Cardiac fibroblast (primary cell): Measurements from ENCODE around the gene TNFAIP8.

Experiments
- DNase-seq, 2 donors: peaks; one replicate each; pipeline versions ENCODE4 v3.0.0 to v3.0.0-alpha.2; 2010; ENCODE audit warnings: low read depth in 2 of 2
- H3K4me3 ChIP-seq, 2 donors: replicated peaks in 1 of 2; 1 replicate in 1 of 2; 2 replicates in 1 of 2; pipeline ENCODE4 v1.5.1; 2011; ENCODE audit warnings: low read depth in 2 of 2, low read length in 2 of 2, mild to moderate bottlenecking in 2 of 2, moderate library complexity in 1 of 2
- CTCF ChIP-seq: IDR thresholded peaks from one replicate; pipeline ENCODE4 v1.5.1; 2011; ENCODE audit warnings: low read depth, mild to moderate bottlenecking, low read length, inconsistent platforms

TNFAIP8 gene

GRCh38 chr5:119332978-119333401 is 22.8 kb upstream of the TNFAIP8 start:
- no peak overlapping the region for H3K4me3 ChIP-seq
- TF ChIP-seq CTCF: no peak
- no peak for DNase-seq

GRCh38 chr5:119333421-119333851 is 22.4 kb upstream of the TNFAIP8 start:
- no peak for DNase-seq
- no peak for TF ChIP-seq CTCF
- no peak overlapping the region for H3K4me3 ChIP-seq

GRCh38 chr5:119335261-119335677 is 20.6 kb upstream of the TNFAIP8 start:
- no peak for DNase-seq
- H3K4me3 ChIP-seq: no peak overlapping the region
- TF ChIP-seq CTCF: no peak

DNA sequence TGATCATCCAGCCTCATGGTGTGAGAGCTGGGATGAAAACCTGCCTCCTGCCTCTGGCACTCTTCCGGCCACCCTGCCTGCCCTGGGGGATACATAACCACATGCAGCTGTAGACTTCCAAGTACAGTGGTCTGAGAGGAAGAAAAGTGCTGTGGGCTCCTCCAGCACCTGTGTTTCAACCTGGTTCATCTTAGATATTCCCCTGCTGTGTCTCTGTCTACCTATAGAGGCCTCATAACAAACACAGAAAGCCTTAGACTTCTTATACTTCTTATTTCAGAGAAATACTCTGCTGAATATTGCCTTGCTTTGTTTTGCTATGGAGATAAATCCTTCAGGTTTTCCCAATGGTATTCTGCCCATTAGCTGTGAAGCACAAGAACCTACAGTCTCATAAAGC is 19.6 kb upstream of the TNFAIP8 start:
- H3K4me3 ChIP-seq: no peak overlapping the region

DNA sequence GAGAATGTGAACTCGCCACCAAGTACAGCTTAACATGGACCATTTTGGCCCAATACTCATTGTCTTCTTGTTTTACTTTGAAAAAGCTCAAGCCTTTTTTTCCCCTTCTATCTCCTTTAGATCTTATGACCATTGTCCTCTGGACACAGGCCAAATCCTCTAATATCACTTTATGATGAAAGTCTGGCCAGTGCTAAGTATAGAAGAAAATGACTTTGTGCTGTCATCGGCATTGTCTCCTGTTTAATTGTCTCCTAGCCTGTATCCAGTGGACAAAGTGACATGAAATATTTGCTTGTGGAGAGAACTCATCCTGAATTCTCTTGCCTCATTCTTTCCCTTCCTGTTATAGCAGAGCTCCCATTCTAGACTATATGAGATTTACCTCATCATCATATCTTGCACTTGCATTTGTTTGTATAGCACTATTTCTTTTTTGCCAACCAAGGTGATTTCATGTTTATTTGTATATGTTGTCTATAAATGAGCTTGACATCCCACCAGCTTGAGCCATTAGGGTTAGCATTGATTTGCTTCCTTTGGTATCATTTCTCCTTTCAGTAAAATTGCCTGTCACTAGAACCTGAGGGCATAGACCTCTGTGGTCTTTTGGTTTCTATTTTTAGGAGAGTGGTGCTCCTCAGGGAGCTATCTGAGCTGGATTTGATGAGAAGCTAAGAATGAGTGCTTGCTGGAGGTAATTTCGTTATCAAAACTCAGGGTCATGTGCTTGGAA is 18.8 kb upstream of the TNFAIP8 start:
- no peak overlapping the region for H3K4me3 ChIP-seq
- DNase-seq: no peak
- no peak for TF ChIP-seq CTCF

More for the DNA sequence above, 19.6 kb upstream of the TNFAIP8 start:
- DNase-seq: no peak
- TF ChIP-seq CTCF: no peak

- no peak for TF ChIP-seq CTCF
- DNase-seq: no peak
- no peak overlapping the region for H3K4me3 ChIP-seq
Observed at GRCh38 chr5:119338326-119338946, 17.4 kb upstream of the TNFAIP8 start.

- TF ChIP-seq CTCF: no peak
- DNase-seq: no peak
- no peak overlapping the region for H3K4me3 ChIP-seq
Observed at GRCh38 chr5:119339344-119339743, 16.5 kb upstream of the TNFAIP8 start.
